ENCODE results near the gene RAPH1. TPM values are rescaled to one million over a fixed set of nuclear protein-coding genes. Genes with fewer than 3 reads are reported as not detected.

The RAPH1 gene
- total and polyA plus RNA-seq, 2 experiments from 2014 or later: 12.9 to 22.1 TPM

DNA sequence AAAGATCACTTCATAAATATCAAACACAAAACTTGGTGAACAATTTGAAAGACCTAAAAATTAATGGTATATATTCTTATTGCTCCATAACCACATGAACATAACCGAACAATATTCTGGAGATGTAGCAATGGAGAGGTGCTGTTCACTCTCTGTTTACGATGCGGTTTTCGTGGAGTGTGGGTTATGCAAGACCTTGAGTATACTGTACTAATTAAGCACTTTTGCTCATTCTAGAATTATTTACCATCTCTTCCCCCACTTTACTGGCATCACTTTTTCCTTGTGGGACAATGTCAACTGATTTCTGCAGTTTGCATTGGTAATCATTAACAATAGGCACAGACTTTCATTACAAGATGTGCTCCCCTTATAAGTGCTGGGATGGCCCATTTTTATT is 97.6 kb downstream of the RAPH1 start:
- no peaks in the 10 kb centered on the region for H4K20me1 ChIP-seq (ENCODE audit: insufficient read depth, poor library complexity, severe bottlenecking)
- H3K36me3 ChIP-seq (replicated peaks; ENCODE audit: insufficient read depth, low read depth): peaks cover 3% of the 10 kb centered on the region
- no peak for DNase-seq (ENCODE audit: low spot score)
- H3K79me2 ChIP-seq: peaks cover 7% of the 10 kb centered on the region
- H3K4me1 ChIP-seq (ENCODE audit: insufficient read depth): no peaks in the 10 kb centered on the region
- no peak overlapping the region for H3K27ac ChIP-seq
- H3K9me2 ChIP-seq (replicated peaks; ENCODE audit: insufficient read depth): no peaks in the 10 kb centered on the region
- no peaks in the 10 kb centered on the region for H3K9me3 ChIP-seq (ENCODE audit: low read depth)
- no peak overlapping the region for H3K4me3 ChIP-seq
- TF ChIP-seq EZH2phosphoT487 (IDR thresholded peaks at IDR 0.05; ENCODE audit: low read depth, severe bottlenecking, unreplicated experiment): no peak
- TF ChIP-seq, protein P1, sequence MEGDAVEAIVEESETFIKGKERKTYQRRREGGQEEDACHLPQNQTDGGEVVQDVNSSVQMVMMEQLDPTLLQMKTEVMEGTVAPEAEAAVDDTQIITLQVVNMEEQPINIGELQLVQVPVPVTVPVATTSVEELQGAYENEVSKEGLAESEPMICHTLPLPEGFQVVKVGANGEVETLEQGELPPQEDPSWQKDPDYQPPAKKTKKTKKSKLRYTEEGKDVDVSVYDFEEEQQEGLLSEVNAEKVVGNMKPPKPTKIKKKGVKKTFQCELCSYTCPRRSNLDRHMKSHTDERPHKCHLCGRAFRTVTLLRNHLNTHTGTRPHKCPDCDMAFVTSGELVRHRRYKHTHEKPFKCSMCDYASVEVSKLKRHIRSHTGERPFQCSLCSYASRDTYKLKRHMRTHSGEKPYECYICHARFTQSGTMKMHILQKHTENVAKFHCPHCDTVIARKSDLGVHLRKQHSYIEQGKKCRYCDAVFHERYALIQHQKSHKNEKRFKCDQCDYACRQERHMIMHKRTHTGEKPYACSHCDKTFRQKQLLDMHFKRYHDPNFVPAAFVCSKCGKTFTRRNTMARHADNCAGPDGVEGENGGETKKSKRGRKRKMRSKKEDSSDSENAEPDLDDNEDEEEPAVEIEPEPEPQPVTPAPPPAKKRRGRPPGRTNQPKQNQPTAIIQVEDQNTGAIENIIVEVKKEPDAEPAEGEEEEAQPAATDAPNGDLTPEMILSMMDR (IDR thresholded peaks at IDR 0.05; ENCODE audit: poor library complexity): no peak
- no peak for TF ChIP-seq EZH2 (IDR thresholded peaks at IDR 0.05; ENCODE audit: borderline replicate concordance)
- WGBS (ENCODE audit: low lambda C conversion rate, missing lambda C conversion rate): 79% methylated on average over 4 of the region's 4 CpGs
- H3K27me3 ChIP-seq: no peaks in the 10 kb centered on the region
- H2AFZ ChIP-seq: no peak overlapping the region
- H3K4me2 ChIP-seq: no peak overlapping the region

DNA sequence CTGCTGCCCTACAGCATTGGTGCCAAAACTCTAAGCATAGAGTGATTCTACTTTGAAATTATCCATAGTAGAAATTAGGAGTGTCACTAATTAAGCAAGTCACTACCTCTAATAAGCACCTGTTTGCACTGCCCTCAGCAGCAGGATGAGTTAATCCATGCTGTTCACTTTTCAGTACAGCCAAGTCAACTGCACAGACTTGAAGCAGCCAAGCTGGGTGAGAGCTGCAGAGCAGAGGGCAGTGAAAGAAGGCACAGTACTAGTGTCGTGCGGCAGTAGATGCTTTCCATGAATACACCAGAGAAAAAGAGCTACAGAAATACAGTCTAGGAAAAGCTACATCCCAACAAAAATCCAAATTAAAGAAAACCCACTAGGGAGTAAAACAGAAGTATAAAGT is 98.6 kb downstream of the RAPH1 start:
- Histone ChIP-seq H3K9me3 (ENCODE audit: low read depth) (no peaks in the 10 kb centered on the region), H4K20me1 (ENCODE audit: insufficient read depth, poor library complexity, severe bottlenecking) (no peaks in the 10 kb centered on the region), H3K27me3 (no peaks in the 10 kb centered on the region), H3K9me2 (replicated peaks; ENCODE audit: insufficient read depth) (no peaks in the 10 kb centered on the region), H2AFZ (no peak overlapping the region), H3K4me1 (ENCODE audit: insufficient read depth) (no peaks in the 10 kb centered on the region), H3K79me2 (peaks cover 7% of the 10 kb centered on the region), H3K4me3 (no peak overlapping the region), H3K4me2 (no peak overlapping the region), H3K36me3 (replicated peaks; ENCODE audit: insufficient read depth, low read depth) (peaks cover 3% of the 10 kb centered on the region), H3K27ac (no peak overlapping the region)
- no peak for DNase-seq (ENCODE audit: low spot score)
- TF ChIP-seq, protein P1 (IDR thresholded peaks at IDR 0.05; ENCODE audit: poor library complexity): no peak
- TF ChIP-seq EZH2phosphoT487 (IDR thresholded peaks at IDR 0.05; ENCODE audit: low read depth, severe bottlenecking, unreplicated experiment) (no peak), EZH2 (IDR thresholded peaks at IDR 0.05; ENCODE audit: borderline replicate concordance) (no peak)
- WGBS (ENCODE audit: low lambda C conversion rate, missing lambda C conversion rate): 98% methylated on average over 2 of the region's 2 CpGs

- TF ChIP-seq, protein P1 (IDR thresholded peaks at IDR 0.05; ENCODE audit: poor library complexity): no peak
- TF ChIP-seq EZH2phosphoT487 (IDR thresholded peaks at IDR 0.05; ENCODE audit: low read depth, severe bottlenecking, unreplicated experiment): no peak
- TF ChIP-seq EZH2 (IDR thresholded peaks at IDR 0.05; ENCODE audit: borderline replicate concordance): no peak
- Histone ChIP-seq H3K9me3 (ENCODE audit: low read depth) (no peaks in the 10 kb centered on the region), H3K4me2 (no peak overlapping the region), H3K79me2 (peaks cover 7% of the 10 kb centered on the region), H3K36me3 (replicated peaks; ENCODE audit: insufficient read depth, low read depth) (no peaks in the 10 kb centered on the region), H4K20me1 (ENCODE audit: insufficient read depth, poor library complexity, severe bottlenecking) (no peaks in the 10 kb centered on the region), H3K27ac (no peak overlapping the region), H3K4me1 (ENCODE audit: insufficient read depth) (no peaks in the 10 kb centered on the region), H2AFZ (no peak overlapping the region), H3K9me2 (replicated peaks; ENCODE audit: insufficient read depth) (no peaks in the 10 kb centered on the region), H3K4me3 (no peak overlapping the region), H3K27me3 (no peaks in the 10 kb centered on the region)
- 95% methylated on average over 6 of the region's 6 CpGs for WGBS (ENCODE audit: low lambda C conversion rate, missing lambda C conversion rate)
- no peak for DNase-seq (ENCODE audit: low spot score)
Observed at GRCh38 chr2:203432811-203433210, 102.3 kb downstream of the RAPH1 start.

Data from hepatocyte (in vitro differentiated cells).